ENCODE results near the gene HOXD1.

Gene HOXD1

GRCh38 chr2:176206682-176207081 lies 18.2 kb downstream of the HOXD1 start:
- no peaks in the 10 kb centered on the region for H3K79me2 ChIP-seq (ENCODE audit: control insufficient read depth, low read length)
- no peaks in the 10 kb centered on the region for H3K36me3 ChIP-seq (ENCODE audit: control insufficient read depth, low read length)
- H3K27ac ChIP-seq (ENCODE audit: low read depth, low read length), result no peak overlapping the region
- no peak for TF ChIP-seq EZH2phosphoT487 (IDR thresholded peaks at IDR 0.05; ENCODE audit: borderline replicate concordance, low read length)
- TF ChIP-seq CTCF (IDR thresholded peaks at IDR 0.05; ENCODE audit: low read depth, low read length, poor library complexity, severe bottlenecking), result no peak
- H3K27me3 ChIP-seq (ENCODE audit: control insufficient read depth, low read length), result no peaks in the 10 kb centered on the region
- no peaks in the 10 kb centered on the region for H4K20me1 ChIP-seq (ENCODE audit: control insufficient read depth, insufficient read depth, low read depth, low read length)
- H3F3A ChIP-seq (ENCODE audit: control insufficient read depth, insufficient read depth), result no peaks in the 10 kb centered on the region
- no peaks in the 10 kb centered on the region for H3K9me2 ChIP-seq (replicated peaks; ENCODE audit: control insufficient read depth, low read length)
- H3K4me3 ChIP-seq (ENCODE audit: low read length), result no peak overlapping the region
- H3K9me3 ChIP-seq (ENCODE audit: control insufficient read depth, insufficient read depth, low read length), result no peaks in the 10 kb centered on the region
- no peak overlapping the region for H3K4me2 ChIP-seq (ENCODE audit: low read length)
- H3K4me1 ChIP-seq (ENCODE audit: control insufficient read depth, low read length), result no peaks in the 10 kb centered on the region

- Histone ChIP-seq H3K4me1 (ENCODE audit: control insufficient read depth, low read length) (no peaks in the 10 kb centered on the region), H3K9me2 (replicated peaks; ENCODE audit: control insufficient read depth, low read length) (no peaks in the 10 kb centered on the region), H4K20me1 (ENCODE audit: control insufficient read depth, insufficient read depth, low read depth, low read length) (no peaks in the 10 kb centered on the region), H3K9me3 (ENCODE audit: control insufficient read depth, insufficient read depth, low read length) (no peaks in the 10 kb centered on the region), H3K4me3 (ENCODE audit: low read length) (no peak overlapping the region), H3F3A (ENCODE audit: control insufficient read depth, insufficient read depth) (no peaks in the 10 kb centered on the region), H3K36me3 (ENCODE audit: control insufficient read depth, low read length) (no peaks in the 10 kb centered on the region), H3K27ac (ENCODE audit: low read depth, low read length) (no peak overlapping the region), H3K79me2 (ENCODE audit: control insufficient read depth, low read length) (no peaks in the 10 kb centered on the region), H3K4me2 (ENCODE audit: low read length) (no peak overlapping the region), H3K27me3 (ENCODE audit: control insufficient read depth, low read length) (no peaks in the 10 kb centered on the region)
- TF ChIP-seq CTCF (IDR thresholded peaks at IDR 0.05; ENCODE audit: low read depth, low read length, poor library complexity, severe bottlenecking), result no peak
- no peak for TF ChIP-seq EZH2phosphoT487 (IDR thresholded peaks at IDR 0.05; ENCODE audit: borderline replicate concordance, low read length)
Observed at GRCh38 chr2:176211110-176211509, 22.6 kb downstream of the HOXD1 start.

GRCh38 chr2:176212276-176212675 lies 23.8 kb downstream of the HOXD1 start:
- no peaks in the 10 kb centered on the region for H3K27me3 ChIP-seq (ENCODE audit: control insufficient read depth, low read length)
- H3F3A ChIP-seq (ENCODE audit: control insufficient read depth, insufficient read depth), result no peaks in the 10 kb centered on the region
- no peaks in the 10 kb centered on the region for H3K9me3 ChIP-seq (ENCODE audit: control insufficient read depth, insufficient read depth, low read length)
- no peaks in the 10 kb centered on the region for H3K4me1 ChIP-seq (ENCODE audit: control insufficient read depth, low read length)
- no peak overlapping the region for H3K4me3 ChIP-seq (ENCODE audit: low read length)
- TF ChIP-seq EZH2phosphoT487 (IDR thresholded peaks at IDR 0.05; ENCODE audit: borderline replicate concordance, low read length), result no peak
- TF ChIP-seq CTCF (IDR thresholded peaks at IDR 0.05; ENCODE audit: low read depth, low read length, poor library complexity, severe bottlenecking), result no peak
- no peak overlapping the region for H3K4me2 ChIP-seq (ENCODE audit: low read length)
- H3K27ac ChIP-seq (ENCODE audit: low read depth, low read length), result no peak overlapping the region
- no peaks in the 10 kb centered on the region for H4K20me1 ChIP-seq (ENCODE audit: control insufficient read depth, insufficient read depth, low read depth, low read length)
- H3K79me2 ChIP-seq (ENCODE audit: control insufficient read depth, low read length), result no peaks in the 10 kb centered on the region
- no peaks in the 10 kb centered on the region for H3K36me3 ChIP-seq (ENCODE audit: control insufficient read depth, low read length)
- no peaks in the 10 kb centered on the region for H3K9me2 ChIP-seq (replicated peaks; ENCODE audit: control insufficient read depth, low read length)

- Histone ChIP-seq H3K4me3 (ENCODE audit: low read length) (no peak overlapping the region), H3K36me3 (ENCODE audit: control insufficient read depth, low read length) (no peaks in the 10 kb centered on the region), H3K27ac (ENCODE audit: low read depth, low read length) (no peak overlapping the region), H3K4me1 (ENCODE audit: control insufficient read depth, low read length) (no peaks in the 10 kb centered on the region), H3K9me3 (ENCODE audit: control insufficient read depth, insufficient read depth, low read length) (no peaks in the 10 kb centered on the region), H3K9me2 (replicated peaks; ENCODE audit: control insufficient read depth, low read length) (no peaks in the 10 kb centered on the region), H3K27me3 (ENCODE audit: control insufficient read depth, low read length) (no peaks in the 10 kb centered on the region), H3F3A (ENCODE audit: control insufficient read depth, insufficient read depth) (no peaks in the 10 kb centered on the region), H4K20me1 (ENCODE audit: control insufficient read depth, insufficient read depth, low read depth, low read length) (no peaks in the 10 kb centered on the region), H3K79me2 (ENCODE audit: control insufficient read depth, low read length) (no peaks in the 10 kb centered on the region), H3K4me2 (ENCODE audit: low read length) (no peak overlapping the region)
- TF ChIP-seq EZH2phosphoT487 (IDR thresholded peaks at IDR 0.05; ENCODE audit: borderline replicate concordance, low read length), result no peak
- no peak for TF ChIP-seq CTCF (IDR thresholded peaks at IDR 0.05; ENCODE audit: low read depth, low read length, poor library complexity, severe bottlenecking)
Observed at GRCh38 chr2:176213406-176213805, 24.9 kb downstream of the HOXD1 start.
